ENCODE measurements around the gene TAPT1.

GRCh38 chr4:16261313-16261878, 35.1 kb upstream of the TAPT1 start:
- TF ChIP-seq SIN3A (IDR thresholded peaks at IDR 0.05; ENCODE audit: borderline replicate concordance, insufficient read depth, low read depth, low read length) (no peak), CTCF (IDR thresholded peaks at IDR 0.05) (no peak)
